GM06990 (cell line): ENCODE data around the gene KAT5.

Source experiments
- DNase-seq: peaks from one replicate; pipeline ENCODE4 v3.0.0-alpha.2; 2011; ENCODE audit not compliant: insufficient read length; ENCODE audit errors: extremely low read depth
- H3K27me3 ChIP-seq: replicated peaks from 2 replicates; pipeline ENCODE4 v1.6.0; 2011; ENCODE audit warnings: low read length; ENCODE audit not compliant: control insufficient read depth, insufficient read depth
- H3K36me3 ChIP-seq: 2 replicates; pipeline ENCODE4 v1.5.1; 2011; ENCODE audit warnings: low read length; ENCODE audit not compliant: control insufficient read depth, insufficient read depth
- H3K4me3 ChIP-seq: replicated peaks from 2 replicates; pipeline ENCODE4 v1.5.1; 2011; ENCODE audit warnings: low read depth, mild to moderate bottlenecking, control low read depth, low read length
- CTCF ChIP-seq: IDR thresholded peaks from 2 replicates; pipeline ENCODE4 v1.5.1; 2011; ENCODE audit warnings: low read length, control low read depth, mild to moderate bottlenecking, inconsistent platforms; ENCODE audit not compliant: insufficient read depth, poor library complexity, severe bottlenecking

Gene KAT5

GRCh38 chr11:65712633-65713076 is 603 bp downstream of the KAT5 start:
- H3K4me3 ChIP-seq: peak overlapping the region; percentile 94
- DNase-seq: no peak
- TF ChIP-seq CTCF: no peak
- H3K36me3 ChIP-seq: peaks cover 29% of the 10 kb centered on the region
- no peaks in the 10 kb centered on the region for H3K27me3 ChIP-seq

GRCh38 chr11:65713212-65713969 is 1.3 kb downstream of the KAT5 start:
- H3K4me3 ChIP-seq: peak overlapping the region; percentile 94
- no peak for TF ChIP-seq CTCF
- no peaks in the 10 kb centered on the region for H3K27me3 ChIP-seq
- no peak for DNase-seq
- peaks cover 36% of the 10 kb centered on the region for H3K36me3 ChIP-seq

- TF ChIP-seq CTCF: no peak
- no peak for DNase-seq
- H3K36me3 ChIP-seq: peaks cover 41% of the 10 kb centered on the region
These were observed 2.4 kb downstream of the KAT5 start for GRCh38 chr11:65714433-65714832.

GRCh38 chr11:65716302-65716701 is 4.2 kb downstream of the KAT5 start:
- no peak for TF ChIP-seq CTCF
- H3K27me3 ChIP-seq: no peaks in the 10 kb centered on the region
- H3K4me3 ChIP-seq: no peak overlapping the region
- no peak for DNase-seq
- peaks cover 41% of the 10 kb centered on the region for H3K36me3 ChIP-seq

More at GRCh38 chr11:65714433-65714832, 2.4 kb downstream of the KAT5 start:
- H3K27me3 ChIP-seq: no peaks in the 10 kb centered on the region
- no peak overlapping the region for H3K4me3 ChIP-seq

GRCh38 chr11:65716774-65717405 is 4.8 kb downstream of the KAT5 start:
- H3K36me3 ChIP-seq: peaks cover 41% of the 10 kb centered on the region

More at GRCh38 chr11:65716774-65717405, 4.8 kb downstream of the KAT5 start:
- Histone ChIP-seq H3K4me3 (no peak overlapping the region), H3K27me3 (no peaks in the 10 kb centered on the region)
- DNase-seq: no peak
- TF ChIP-seq CTCF: no peak
